T-helper 17 cell (primary cell): ENCODE measurements around the gene DHRS1. TPM values are rescaled to one million over a fixed set of nuclear protein-coding genes. Genes with fewer than 3 reads are reported as not detected.
"Not testable (repeated sequence)": the region's sequence is repeated elsewhere in the genome, so short reads cannot be mapped to it uniquely, and the experiment has no call there.

Experiments used
- ATAC-seq: fragments of 150-1000 bp; cut with Tn5 transposase; 2 replicates; pipeline ENCODE4 v1.10.0; 2021; ENCODE audit warnings: mild to moderate bottlenecking, moderate library complexity
- DNase-seq, 3 donors: peaks; one replicate each; pipeline versions ENCODE4 v3.0.0 to v3.0.0-alpha.2; 2020 to 2021
- H3K9me3 ChIP-seq: one replicate; pipeline ENCODE4 v1.7.0; 2013; ENCODE audit warnings: low read length, mild to moderate bottlenecking; ENCODE audit not compliant: control insufficient read depth, poor library complexity, severe bottlenecking
- H3K27ac Mint-ChIP-seq: one replicate; pipeline ENCODE4 v1.8.0; 2022; ENCODE audit warnings: mild to moderate bottlenecking, moderate library complexity, mixed read lengths
- H3K27me3 Mint-ChIP-seq: one replicate; pipeline ENCODE4 v1.8.0; 2022; ENCODE audit warnings: mixed read lengths
- H3K36me3 Mint-ChIP-seq: one replicate; pipeline ENCODE4 v1.8.0; 2022; ENCODE audit warnings: low read depth, mixed read lengths
- H3K4me1 Mint-ChIP-seq: one replicate; pipeline ENCODE4 v1.8.0; 2022; ENCODE audit warnings: mild to moderate bottlenecking, mixed read lengths
- H3K4me3 Mint-ChIP-seq: one replicate; pipeline ENCODE4 v1.8.0; 2022; ENCODE audit warnings: mild to moderate bottlenecking, moderate library complexity, mixed read lengths
- total RNA-seq, 4 donors: library from RNA in 2 of 4; stranded (reverse) in 2 of 4; gene quantifications; one replicate each; pipeline ENCODE4 v1.2.3 and lab custom pipeline; 2022 to 2026

Gene DHRS1
- total RNA-seq, 2 donors from 2014 or later, result 24.0 to 27.0 TPM

GRCh38 chr14:24249230-24250021 lies 50.2 kb downstream of the DHRS1 start:
- H3K9me3 ChIP-seq, result no peaks in the 10 kb centered on the region
- Mint-ChIP-seq H3K27me3 (no peaks in the 10 kb centered on the region), H3K4me3 (no peak overlapping the region), H3K27ac (peak overlapping the region; percentile 88), H3K36me3 (peaks cover 6% of the 10 kb centered on the region), H3K4me1 (peaks cover 24% of the 10 kb centered on the region)
- DNase-seq (no peak), ATAC-seq (no peak)

- Mint-ChIP-seq H3K4me1 (peaks cover 34% of the 10 kb centered on the region), H3K4me3 (peak overlapping the region; percentile 74), H3K36me3 (peaks cover 6% of the 10 kb centered on the region), H3K27me3 (no peaks in the 10 kb centered on the region), H3K27ac (peak overlapping the region; percentile 89)
- DNase-seq (no peak), ATAC-seq (no peak)
- no peaks in the 10 kb centered on the region for H3K9me3 ChIP-seq
Measured at GRCh38 chr14:24247422-24247821, 52.2 kb downstream of the DHRS1 start.

- ATAC-seq (no peak), DNase-seq (no peak)
- Mint-ChIP-seq H3K27ac (peak overlapping the region; percentile 89), H3K4me3 (peak overlapping the region; percentile 73), H3K36me3 (peaks cover 6% of the 10 kb centered on the region), H3K4me1 (peaks cover 36% of the 10 kb centered on the region), H3K27me3 (no peaks in the 10 kb centered on the region)
- no peaks in the 10 kb centered on the region for H3K9me3 ChIP-seq
Measured at GRCh38 chr14:24246765-24247212, 52.8 kb downstream of the DHRS1 start.

- Mint-ChIP-seq H3K4me1 (peaks cover 34% of the 10 kb centered on the region), H3K27ac (peak overlapping the region; percentile 79)
- not testable (repeated sequence) for ATAC-seq, H3K36me3 Mint-ChIP-seq, H3K4me3 Mint-ChIP-seq, H3K9me3 ChIP-seq, H3K27me3 Mint-ChIP-seq, DNase-seq
Measured at GRCh38 chr14:24245350-24245749, 54.2 kb downstream of the DHRS1 start.

GRCh38 chr14:24243336-24243836 lies 56.2 kb downstream of the DHRS1 start:
- Mint-ChIP-seq H3K36me3 (peaks cover 2% of the 10 kb centered on the region), H3K4me3 (peak overlapping the region; percentile 94), H3K27ac (peak overlapping the region; percentile 99), H3K4me1 (peaks cover 42% of the 10 kb centered on the region), H3K27me3 (no peaks in the 10 kb centered on the region)
- DNase-seq, result no peak
- no peak for ATAC-seq
- no peaks in the 10 kb centered on the region for H3K9me3 ChIP-seq

GRCh38 chr14:24241829-24242443 lies 57.6 kb downstream of the DHRS1 start:
- H3K4me1 Mint-ChIP-seq, result peaks cover 48% of the 10 kb centered on the region
- peak; percentile 86 for ATAC-seq

More at GRCh38 chr14:24241829-24242443, 57.6 kb downstream of the DHRS1 start:
- no peaks in the 10 kb centered on the region for H3K27me3 Mint-ChIP-seq
- peak overlapping the region; percentile 99 for H3K27ac Mint-ChIP-seq
- no peaks in the 10 kb centered on the region for H3K9me3 ChIP-seq
- H3K4me3 Mint-ChIP-seq, result peak overlapping the region; percentile 94
- H3K36me3 Mint-ChIP-seq, result peaks cover 7% of the 10 kb centered on the region
- peak; percentile 90 to 93 (median 92) for DNase-seq

Other genes with a start within 250 kb of the DHRS1 start
- under 1 TPM in 1 of 2 donors, not detected in 1; 0.31 TPM for gene CARMIL3, start 247.8 kb downstream of the DHRS1 start, total RNA-seq
- not detected for gene CPNE6, start 228.2 kb downstream of the DHRS1 start, total RNA-seq
- gene PCK2, start 205.5 kb downstream of the DHRS1 start, total RNA-seq, result 10 to 100 TPM; 14.2 to 15.5 TPM
- 10 to 100 TPM; 75.5 to 86.1 TPM for gene DCAF11, start 185.0 kb downstream of the DHRS1 start, total RNA-seq
- gene NRL, start 184.8 kb downstream of the DHRS1 start, total RNA-seq, result 1 to 10 TPM; 2.2 to 3.2 TPM
- gene FITM1, start 169.1 kb downstream of the DHRS1 start, total RNA-seq, result 1 to 10 TPM; 1.4 to 1.9 TPM
- 100 to 1,000 TPM; 235 to 257 TPM for gene PSME1, start 163.6 kb downstream of the DHRS1 start, total RNA-seq
- 1 to 10 TPM; 8.3 to 9.7 TPM for gene EMC9, start 158.2 kb downstream of the DHRS1 start, total RNA-seq
- 100 to 1,000 TPM; 134 to 141 TPM for gene PSME2, start 153.2 kb downstream of the DHRS1 start, total RNA-seq
- gene RNF31, start 152.3 kb downstream of the DHRS1 start, total RNA-seq, result 10 to 100 TPM; 85.8 to 98.3 TPM
- 100 to 1,000 TPM; 172 to 230 TPM for gene IRF9, start 138.5 kb downstream of the DHRS1 start, total RNA-seq
- 10 to 100 TPM; 66.3 to 94.8 TPM for gene REC8, start 127.7 kb downstream of the DHRS1 start, total RNA-seq
- gene IPO4, start 111.0 kb downstream of the DHRS1 start, total RNA-seq, result 10 to 100 TPM; 46.6 to 47.3 TPM
- 10 to 100 TPM; 22.3 to 22.6 TPM for gene TM9SF1, start 104.3 kb downstream of the DHRS1 start, total RNA-seq
- gene TSSK4, start 94.1 kb downstream of the DHRS1 start, total RNA-seq, result under 1 TPM; 0.27 to 0.55 TPM
- 10 to 100 TPM; 69.9 to 77.2 TPM for gene CHMP4A, start 86.3 kb downstream of the DHRS1 start, total RNA-seq
- gene MDP1, start 83.7 kb downstream of the DHRS1 start, total RNA-seq, result 1 to 10 TPM; 4.0 to 5.9 TPM
- 10 to 100 TPM; 90.0 to 99.5 TPM for gene NEDD8, start 67.4 kb downstream of the DHRS1 start, total RNA-seq
- gene GMPR2, start 66.9 kb downstream of the DHRS1 start, total RNA-seq, result 10 to 100 TPM; 37.0 to 44.0 TPM
- 100 to 1,000 TPM; 106 to 107 TPM for gene TINF2, start 57.2 kb downstream of the DHRS1 start, total RNA-seq
- gene TGM1, start 36.6 kb downstream of the DHRS1 start, total RNA-seq, result 1 to 10 TPM; 3.4 to 4.3 TPM
- 10 to 100 TPM; 54.4 to 72.1 TPM for gene RABGGTA, start 28.2 kb downstream of the DHRS1 start, total RNA-seq
- gene NOP9, start 70 bp upstream of the DHRS1 start, total RNA-seq, result 10 to 100 TPM; 25.7 to 27.7 TPM
- gene CIDEB, start 8.2 kb upstream of the DHRS1 start, total RNA-seq, result 10 to 100 TPM; 14.5 to 16.8 TPM
- 10 to 100 TPM; 17.3 to 23.3 TPM for gene LTB4R2, start 10.4 kb upstream of the DHRS1 start, total RNA-seq
- 10 to 100 TPM; 21.5 to 23.1 TPM for gene LTB4R, start 11.7 kb upstream of the DHRS1 start, total RNA-seq
- 1 to 10 TPM; 5.4 to 7.9 TPM for gene ADCY4, start 35.3 kb upstream of the DHRS1 start, total RNA-seq
- gene RIPK3, start 40.2 kb upstream of the DHRS1 start, total RNA-seq, result 10 to 100 TPM; 22.7 to 26.1 TPM
- not detected for gene NFATC4, start 68.4 kb upstream of the DHRS1 start, total RNA-seq
- under 1 TPM in 1 of 2 donors, not detected in 1; 0.22 TPM for gene NYNRIN, start 99.2 kb upstream of the DHRS1 start, total RNA-seq
- gene CBLN3, start 129.9 kb upstream of the DHRS1 start, total RNA-seq, result 1 to 10 TPM; 4.2 to 6.0 TPM
- 100 to 1,000 TPM; 118 to 128 TPM for gene KHNYN, start 130.2 kb upstream of the DHRS1 start, total RNA-seq
- gene SDR39U1, start 143.0 kb upstream of the DHRS1 start, total RNA-seq, result 10 to 100 TPM; 64.3 to 82.6 TPM
- gene CMA1, start 208.5 kb upstream of the DHRS1 start, total RNA-seq, result not detected